DMS53 (cell line): ENCODE measurements around the gene TMPRSS6.

Source experiments
- DNase-seq: peaks from one replicate; lab custom pipeline; 2025; lab: John Stamatoyannopoulos, UW

Gene TMPRSS6

GRCh38 chr22:37109242-37109917 is at the start of gene TMPRSS6:
Gene TMPRSS6 (minus strand): TSS chr22:37109713. CDS start chr22:37103417, 6,296 bp downstream.
- DNase-seq: no peak

GRCh38 chr22:37158963-37159290 is 49.4 kb upstream of the TMPRSS6 start:
- no peak for DNase-seq

GRCh38 chr22:37157516-37158285 is 48.2 kb upstream of the TMPRSS6 start:
- DNase-seq: no peak

- no peak for DNase-seq
Observed at GRCh38 chr22:37156686-37157435, 47.3 kb upstream of the TMPRSS6 start.

- no peak for DNase-seq
Observed at GRCh38 chr22:37155971-37156370, 46.5 kb upstream of the TMPRSS6 start.

GRCh38 chr22:37154925-37155712 is 45.6 kb upstream of the TMPRSS6 start:
- DNase-seq: no peak

GRCh38 chr22:37153901-37154300 is 44.4 kb upstream of the TMPRSS6 start:
- DNase-seq: no peak

GRCh38 chr22:37151401-37151800 is 41.9 kb upstream of the TMPRSS6 start:
- no peak for DNase-seq

- DNase-seq: no peak
Observed at GRCh38 chr22:37150701-37151100, 41.2 kb upstream of the TMPRSS6 start.

GRCh38 chr22:37148742-37149665 is 39.5 kb upstream of the TMPRSS6 start:
- no peak for DNase-seq

- DNase-seq: no peak
Observed at GRCh38 chr22:37148031-37148651, 38.6 kb upstream of the TMPRSS6 start.

GRCh38 chr22:37147186-37147990 is 37.9 kb upstream of the TMPRSS6 start:
- no peak for DNase-seq

GRCh38 chr22:37146507-37147180 is 37.1 kb upstream of the TMPRSS6 start:
- no peak for DNase-seq

GRCh38 chr22:37146051-37146385 is 36.5 kb upstream of the TMPRSS6 start:
- DNase-seq: peak; percentile 7

GRCh38 chr22:37145180-37146050 is 35.9 kb upstream of the TMPRSS6 start:
- DNase-seq: peak; percentile 7

GRCh38 chr22:37144180-37144554 is 34.7 kb upstream of the TMPRSS6 start:
- no peak for DNase-seq

- no peak for DNase-seq
Observed at GRCh38 chr22:37141971-37142370, 32.5 kb upstream of the TMPRSS6 start.

- no peak for DNase-seq
Observed at GRCh38 chr22:37141476-37141875, 32.0 kb upstream of the TMPRSS6 start.
